Mammary epithelial cell (primary cell): Measurements from ENCODE around the gene ST8SIA5.

Source experiments
- CTCF ChIP-seq, 2 donors: IDR thresholded peaks in 1 of 2; conservative IDR thresholded peaks in 1 of 2; 2 replicates each; pipeline ENCODE4 v1.5.1; 2011 to 2012; ENCODE audit warnings: inconsistent platforms in 2 of 2, low read length in 2 of 2, mild to moderate bottlenecking in 2 of 2, control low read depth in 1 of 2, low read depth in 1 of 2; ENCODE audit not compliant: insufficient read depth in 1 of 2; ENCODE audit errors: extremely low read depth in 1 of 2
- EZH2 ChIP-seq: IDR thresholded peaks from 2 replicates; pipeline ENCODE4 v1.6.1; 2012; ENCODE audit warnings: low read length, inconsistent platforms, borderline replicate concordance

GRCh38 chr18:46632401-46633071 lies 124.3 kb downstream of the ST8SIA5 start:
- no peak for TF ChIP-seq EZH2
- TF ChIP-seq CTCF (conservative IDR thresholded peaks at IDR 0.05 in 1 of 2, IDR thresholded peaks at IDR 0.05 in 1 of 2; ENCODE audit: extremely low read depth in 1 of 2, insufficient read depth in 1 of 2, low read depth in 1 of 2, low read length in 2 of 2) = no peak
